Left ventricle myocardium inferior (tissue), 1 donor: ENCODE results near the gene CACFD1. TPM values are rescaled to one million over a fixed set of nuclear protein-coding genes. Genes with fewer than 3 reads are reported as not detected.

Source experiments
- DNase-seq: peaks from one replicate; pipeline ENCODE4 v3.0.0-alpha.2; 2020
- H3K27ac ChIP-seq: fragments of 200-600 bp; replicated peaks from 2 replicates; pipeline ENCODE4 v1.8.0; 2021
- H3K27me3 ChIP-seq: fragments of 200-600 bp; 2 replicates; pipeline ENCODE4 v1.8.0; 2021; ENCODE audit warnings: low read depth
- H3K36me3 ChIP-seq: fragments of 200-600 bp; 2 replicates; pipeline ENCODE4 v1.8.0; 2021
- H3K4me1 ChIP-seq: fragments of 200-600 bp; 2 replicates; pipeline ENCODE4 v1.8.0; 2021
- H3K4me3 ChIP-seq: fragments of 200-600 bp; 2 replicates; pipeline ENCODE4 v1.8.0; 2021; ENCODE audit warnings: mild to moderate bottlenecking, moderate library complexity
- H3K9me3 ChIP-seq: fragments of 200-600 bp; replicated peaks from 2 replicates; pipeline ENCODE4 v1.8.0; 2021
- intact Hi-C: fragments of 100-400 bp; cut with micrococcal nuclease; formaldehyde crosslinking; loops from one replicate; pipeline ENCODE4 v1.11.0; 2022
- total RNA-seq: library from RNA; stranded (reverse); fragmentation: NEBNext Ultra II Directional; extraction: Animal tissue kit (Norgen Biotek cat#: 25700); gene quantifications from one replicate; pipeline ENCODE4 v1.2.1, GENCODE V29; 2021
- TF ChIP-seq, protein P1 (sequence below): fragments of 200-600 bp; IDR thresholded peaks from 2 replicates; pipeline ENCODE4 v1.8.0; 2021; ENCODE audit warnings: antibody characterized with exemption, mild to moderate bottlenecking, borderline replicate concordance
- donor health status: DM: no; HTN: yes; CAD: no; lungs with severe emphysema.

Gene CACFD1
- total RNA-seq, 1 donor from 2014 or later: 11.5 TPM

DNA sequence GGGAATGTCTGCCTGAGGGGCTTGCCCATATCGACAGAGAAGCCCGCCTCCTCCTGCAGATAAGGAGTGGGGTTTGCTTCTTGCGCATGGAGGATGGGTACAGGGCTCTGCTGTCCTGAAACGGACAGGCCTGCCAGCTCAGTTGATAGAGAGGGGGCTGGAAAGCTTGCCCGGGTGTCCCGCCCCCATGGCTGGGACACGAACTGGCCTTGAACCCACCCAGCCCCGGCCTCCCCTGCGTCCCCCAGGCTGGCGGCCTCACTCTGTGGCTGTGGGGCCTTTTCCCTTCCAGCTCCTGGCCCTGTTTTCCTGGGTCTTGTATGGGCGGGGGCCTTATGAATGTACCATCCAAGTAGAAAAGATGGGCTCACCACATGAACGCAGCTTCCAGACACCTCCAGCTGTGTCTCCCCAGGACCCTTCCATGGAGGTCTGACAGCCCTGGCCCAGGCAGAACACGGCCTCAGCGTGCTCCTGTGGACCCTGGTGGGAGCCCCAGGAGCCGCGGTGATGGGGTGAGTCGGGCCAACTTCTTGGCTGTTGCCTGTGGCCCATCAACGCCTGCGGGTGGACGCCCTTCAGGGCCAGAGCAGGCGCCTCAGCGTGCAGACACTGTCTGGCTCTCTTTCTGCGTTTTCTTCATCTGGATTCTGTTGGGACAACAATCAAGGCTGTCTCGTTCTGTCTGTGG, 35.0 kb downstream of the CACFD1 start:
- no peak overlapping the region for H3K27ac ChIP-seq
- intact Hi-C loops: no loop called here
- DNase-seq: no peak

DNA sequence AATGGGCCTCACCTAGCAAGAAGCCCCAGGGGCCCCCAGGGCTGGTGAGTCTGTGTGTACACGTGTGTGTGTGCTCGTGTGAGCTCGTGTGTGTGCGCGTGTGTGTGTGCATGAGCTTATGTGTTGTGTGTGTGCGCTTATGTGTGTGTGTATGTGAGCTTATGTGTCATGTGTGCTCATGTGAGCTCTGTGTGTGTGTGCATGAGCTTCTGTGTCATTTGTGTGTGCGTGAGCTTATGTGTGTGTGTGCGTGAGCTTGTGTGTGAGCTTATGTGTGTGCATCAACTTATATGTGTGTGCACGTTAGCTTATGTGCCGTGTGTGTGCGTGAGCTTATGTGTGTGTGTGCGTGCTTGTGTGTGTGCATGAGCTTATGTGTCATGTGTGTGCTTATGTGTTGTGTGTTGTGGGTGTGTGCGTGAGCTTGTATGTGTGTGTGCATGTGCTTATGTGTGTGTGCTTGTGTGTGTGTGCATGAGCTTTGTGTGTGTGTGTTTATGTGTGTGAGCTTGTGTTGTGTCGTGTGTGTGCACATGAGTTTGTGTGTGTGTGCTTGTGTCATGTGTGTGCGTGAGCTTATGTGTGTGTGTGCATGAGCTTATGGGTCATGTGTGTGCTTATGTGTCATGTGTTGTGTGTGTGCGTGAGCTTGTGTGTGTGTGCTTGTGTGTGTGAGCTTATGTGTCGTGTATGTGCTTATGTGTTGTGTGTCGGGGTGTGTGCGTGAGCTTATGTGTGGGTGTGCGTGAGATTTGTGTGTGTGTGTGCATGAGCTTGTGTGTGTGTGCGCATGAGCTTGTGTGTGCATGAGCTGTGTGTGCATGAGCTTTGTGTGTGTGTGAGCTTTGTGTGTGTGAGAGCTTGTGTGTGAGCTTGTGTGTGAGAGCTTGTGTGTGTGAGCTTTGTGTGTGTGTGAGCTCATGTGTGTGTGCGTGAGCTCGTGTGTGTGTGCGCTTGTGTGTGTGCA, 35.8 kb downstream of the CACFD1 start:
- intact Hi-C loops: no loop called here
- no peaks in the 10 kb centered on the region for H3K9me3 ChIP-seq
- no peak overlapping the region for H3K4me3 ChIP-seq
- peaks cover 19% of the 10 kb centered on the region for H3K27me3 ChIP-seq
- no peaks in the 10 kb centered on the region for H3K36me3 ChIP-seq
- peaks cover 33% of the 10 kb centered on the region for H3K4me1 ChIP-seq
- TF ChIP-seq, protein P1, sequence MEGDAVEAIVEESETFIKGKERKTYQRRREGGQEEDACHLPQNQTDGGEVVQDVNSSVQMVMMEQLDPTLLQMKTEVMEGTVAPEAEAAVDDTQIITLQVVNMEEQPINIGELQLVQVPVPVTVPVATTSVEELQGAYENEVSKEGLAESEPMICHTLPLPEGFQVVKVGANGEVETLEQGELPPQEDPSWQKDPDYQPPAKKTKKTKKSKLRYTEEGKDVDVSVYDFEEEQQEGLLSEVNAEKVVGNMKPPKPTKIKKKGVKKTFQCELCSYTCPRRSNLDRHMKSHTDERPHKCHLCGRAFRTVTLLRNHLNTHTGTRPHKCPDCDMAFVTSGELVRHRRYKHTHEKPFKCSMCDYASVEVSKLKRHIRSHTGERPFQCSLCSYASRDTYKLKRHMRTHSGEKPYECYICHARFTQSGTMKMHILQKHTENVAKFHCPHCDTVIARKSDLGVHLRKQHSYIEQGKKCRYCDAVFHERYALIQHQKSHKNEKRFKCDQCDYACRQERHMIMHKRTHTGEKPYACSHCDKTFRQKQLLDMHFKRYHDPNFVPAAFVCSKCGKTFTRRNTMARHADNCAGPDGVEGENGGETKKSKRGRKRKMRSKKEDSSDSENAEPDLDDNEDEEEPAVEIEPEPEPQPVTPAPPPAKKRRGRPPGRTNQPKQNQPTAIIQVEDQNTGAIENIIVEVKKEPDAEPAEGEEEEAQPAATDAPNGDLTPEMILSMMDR: no peak
- no peak for DNase-seq
- no peak overlapping the region for H3K27ac ChIP-seq

More for the DNA sequence above, 35.0 kb downstream of the CACFD1 start:
- Histone ChIP-seq H3K27me3 (peaks cover 19% of the 10 kb centered on the region), H3K36me3 (no peaks in the 10 kb centered on the region), H3K9me3 (no peaks in the 10 kb centered on the region), H3K4me1 (peaks cover 32% of the 10 kb centered on the region), H3K4me3 (no peak overlapping the region)
- TF ChIP-seq, protein P1: no peak

DNA sequence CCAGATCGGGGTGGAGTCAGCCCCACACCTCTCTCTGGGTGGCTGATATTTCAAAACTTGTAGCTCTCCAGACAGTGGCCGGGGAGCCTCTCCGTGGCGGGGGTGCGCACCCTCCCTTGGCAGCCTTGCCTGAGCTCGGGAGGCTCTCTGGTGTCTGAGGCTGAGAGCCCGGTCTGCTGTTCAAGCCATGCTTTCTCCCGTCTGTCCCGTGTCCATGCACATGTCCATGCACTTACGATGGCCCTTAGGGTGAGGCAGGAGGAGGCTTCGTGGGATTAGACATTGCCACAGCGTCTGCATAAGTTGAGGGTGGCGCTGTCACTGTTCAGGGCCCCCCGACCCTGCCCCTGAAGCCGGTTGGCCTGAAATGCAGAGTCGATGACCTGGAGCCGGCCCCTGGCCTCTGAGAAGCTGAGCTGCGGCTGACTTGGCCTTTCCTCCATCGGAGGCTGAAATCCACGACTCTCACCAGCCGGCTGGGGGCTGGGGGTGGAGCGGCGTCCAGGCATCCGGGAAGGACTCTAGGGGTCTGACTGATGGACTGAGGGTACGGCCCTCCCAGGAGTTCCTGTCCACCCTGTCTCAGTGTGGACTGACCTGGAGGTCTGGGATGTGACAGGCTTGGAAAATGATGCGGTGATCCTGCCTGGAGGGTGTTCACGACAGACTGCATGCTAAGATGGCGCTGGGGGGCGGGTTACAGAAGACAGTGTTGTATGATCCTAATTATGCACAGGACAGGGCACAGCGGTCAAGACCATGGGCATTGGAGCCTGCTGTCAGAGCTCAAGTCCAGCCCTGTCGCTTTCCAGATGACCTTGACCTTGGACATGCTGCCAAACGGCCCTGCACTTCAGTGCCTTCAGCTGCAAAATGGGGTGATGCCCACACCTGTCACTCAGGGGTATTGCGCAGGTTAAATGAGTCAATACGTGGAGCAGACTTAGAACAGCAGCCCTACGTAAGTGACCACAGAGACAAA, 37.4 kb downstream of the CACFD1 start:
- TF ChIP-seq, protein P1: no peak
- intact Hi-C loops: no loop called here
- Histone ChIP-seq H3K4me1 (peaks cover 26% of the 10 kb centered on the region), H3K27me3 (peaks cover 19% of the 10 kb centered on the region), H3K4me3 (no peak overlapping the region), H3K9me3 (peaks cover 14% of the 10 kb centered on the region), H3K36me3 (no peaks in the 10 kb centered on the region), H3K27ac (no peak overlapping the region)
- no peak for DNase-seq

DNA sequence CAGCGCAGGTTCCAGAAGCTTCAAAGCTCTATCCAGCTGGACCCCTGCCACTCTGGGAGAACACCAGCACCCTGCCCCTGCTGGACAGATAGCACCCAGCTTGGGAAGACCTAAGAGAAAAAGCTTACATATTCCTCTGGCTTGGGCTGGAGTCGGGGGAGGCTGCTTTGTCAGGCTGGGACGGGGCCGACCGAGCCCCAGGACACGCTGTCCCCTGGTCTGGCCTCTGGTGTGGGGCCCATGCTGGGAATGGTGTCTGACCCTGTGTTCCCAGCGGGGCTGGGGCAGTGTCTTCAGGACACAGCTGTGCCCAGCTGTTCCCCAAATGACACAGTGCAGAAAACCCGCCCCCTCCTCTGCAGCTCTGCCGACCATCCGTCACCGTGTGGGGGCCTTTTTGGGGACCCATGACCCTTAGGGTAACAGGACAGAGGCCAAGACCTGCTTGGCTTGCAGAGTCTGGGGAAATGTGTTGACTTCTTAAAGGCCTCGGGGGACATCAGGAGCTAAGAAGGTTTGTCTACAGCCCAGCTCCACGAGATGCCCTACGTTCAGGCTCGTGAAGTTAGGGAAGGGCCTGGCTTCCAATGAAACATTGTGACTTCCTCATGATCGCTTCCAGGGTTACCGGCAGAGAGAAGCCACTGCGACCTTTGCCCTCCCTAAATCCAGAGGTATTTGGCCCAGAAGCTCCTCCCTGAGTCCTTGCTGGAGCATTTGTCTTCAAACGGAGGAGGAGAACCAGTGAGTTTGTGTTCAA, 39.5 kb downstream of the CACFD1 start:
- Histone ChIP-seq H3K36me3 (no peaks in the 10 kb centered on the region), H3K4me1 (peaks cover 16% of the 10 kb centered on the region), H3K9me3 (peaks cover 26% of the 10 kb centered on the region), H3K27ac (peak overlapping the region; percentile 5), H3K4me3 (no peak overlapping the region), H3K27me3 (peaks cover 23% of the 10 kb centered on the region)
- DNase-seq: peak; percentile 47
- intact Hi-C loops: no loop called here
- TF ChIP-seq, protein P1: peak; percentile 25
